ENCODE results near the gene DNAH17. TPM values are rescaled to one million over a fixed set of nuclear protein-coding genes. Genes with fewer than 3 reads are reported as not detected.

DNAH17 gene
- total RNA-seq, 1 experiment from 2014 or later = 0.13 TPM

DNA sequence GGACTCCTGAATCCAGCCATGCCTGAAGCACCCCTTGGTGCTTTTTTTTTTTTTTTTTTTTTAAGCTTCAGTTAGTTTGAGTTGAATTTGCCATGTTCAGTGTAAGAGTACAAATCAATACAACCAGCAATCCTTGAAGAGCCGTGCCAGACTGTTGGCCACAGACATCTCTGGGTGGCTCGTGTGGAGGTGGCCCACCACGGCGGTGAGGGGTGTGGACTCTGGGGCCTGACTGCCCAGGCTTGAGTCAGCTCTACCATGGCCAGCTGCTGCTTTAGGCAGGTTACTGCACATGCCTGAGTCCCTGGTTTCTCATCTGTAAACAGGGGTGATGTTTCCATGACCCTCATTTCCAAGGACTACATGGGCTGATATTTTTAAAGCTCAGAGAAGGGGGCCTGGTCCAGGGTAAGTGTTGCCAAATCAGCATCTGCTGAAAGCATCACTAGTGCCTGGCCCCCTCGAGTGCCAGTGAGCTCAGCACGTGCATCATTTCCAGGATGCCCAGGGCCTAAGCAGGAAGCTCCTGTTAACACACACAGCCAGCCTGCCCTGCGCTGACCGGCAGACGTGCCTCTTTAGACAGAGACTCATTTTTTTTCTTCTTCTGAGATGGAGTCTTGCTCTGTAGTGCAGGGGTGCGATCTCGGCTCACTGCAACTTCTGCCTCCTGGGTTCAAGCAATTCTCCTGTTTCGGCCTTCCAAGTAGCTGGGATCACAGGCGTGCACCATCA lies 90.1 kb downstream of the DNAH17 start:
- peaks cover 5 to 11% of the 10 kb centered on the region in 2 experiments; a peak in 3 of 4 replicates for H3K4me1 Mint-ChIP-seq
- no peak overlapping the region for H3K4me2 ChIP-seq (ENCODE audit: insufficient read depth, insufficient read length, low read length)
- H3K18ac ChIP-seq (ENCODE audit: insufficient read length, low read depth, low read length) = no peak overlapping the region
- H3K27me3 Mint-ChIP-seq (ENCODE audit: low read depth) = peaks cover 5% of the 10 kb centered on the region
- no peak overlapping the region for H2BK5ac ChIP-seq (ENCODE audit: insufficient read length, low read length)
- no peak for DNase-seq
- no peak overlapping the region for H4K91ac ChIP-seq (ENCODE audit: insufficient read length, low read depth, low read length)
- H3K4ac ChIP-seq (ENCODE audit: low read depth, low read length) = no peak overlapping the region
- H2BK20ac ChIP-seq (ENCODE audit: low read depth, low read length, poor library complexity, severe bottlenecking) = no peak overlapping the region
- no peak overlapping the region for H4K5ac ChIP-seq (ENCODE audit: insufficient read length, low read depth, low read length)
- H2BK12ac ChIP-seq (ENCODE audit: insufficient read length, low read depth, low read length) = no peak overlapping the region
- H3K27ac ChIP-seq (ENCODE audit: insufficient read length, low read depth, low read length) = no peak overlapping the region
- H3K36me3 Mint-ChIP-seq (ENCODE audit: insufficient read depth in 1 of 3, low read depth in 3 of 3) = peaks cover 0 to 4% (median 0%) of the 10 kb centered on the region in 3 experiments; a peak in 4 of 7 replicates
- H3K27ac Mint-ChIP-seq = no peak overlapping the region
- H2AFZ ChIP-seq (ENCODE audit: low read length) = no peak overlapping the region
- no peaks in the 10 kb centered on the region for H3K79me2 ChIP-seq (ENCODE audit: insufficient read depth, low read length)
- H2BK120ac ChIP-seq (ENCODE audit: low read depth, low read length, poor library complexity, severe bottlenecking) = no peak overlapping the region
- H3K79me1 ChIP-seq (ENCODE audit: insufficient read depth, low read depth, low read length, poor library complexity, severe bottlenecking) = no peaks in the 10 kb centered on the region
- no peaks in the 10 kb centered on the region for H3K9me3 ChIP-seq (ENCODE audit: control insufficient read depth, low read depth, low read length)
- no peak overlapping the region for H4K8ac ChIP-seq (replicated peaks; ENCODE audit: insufficient read length, low read depth, low read length)
- H3K9ac ChIP-seq (ENCODE audit: extremely low read depth, insufficient read length, low read length) = no peak overlapping the region
- no peaks in the 10 kb centered on the region for H3K27me3 ChIP-seq (ENCODE audit: insufficient read depth, low read length)
- no peaks in the 10 kb centered on the region for H4K20me1 ChIP-seq (ENCODE audit: control insufficient read depth, insufficient read depth, insufficient read length)
- WGBS (ENCODE audit: extremely low coverage, insufficient read length, low lambda C conversion rate) = no CpG with 5 or more reads among the region's 13 CpGs
- H3K9me3 Mint-ChIP-seq = no peaks in the 10 kb centered on the region
- H3K56ac ChIP-seq (ENCODE audit: insufficient read length, low read depth, low read length) = no peak overlapping the region
- H2AK5ac ChIP-seq (ENCODE audit: insufficient read length, low read length) = no peak overlapping the region
- H3K23ac ChIP-seq (ENCODE audit: insufficient read length, low read depth, low read length) = no peak overlapping the region
- no peak overlapping the region for H2BK15ac ChIP-seq (ENCODE audit: low read depth, low read length)
- H3T11ph ChIP-seq (ENCODE audit: low read length) = no peak overlapping the region
- H3K4me3 Mint-ChIP-seq = no peak overlapping the region; a peak in 2 of 5 replicates
- TF ChIP-seq, protein P1, sequence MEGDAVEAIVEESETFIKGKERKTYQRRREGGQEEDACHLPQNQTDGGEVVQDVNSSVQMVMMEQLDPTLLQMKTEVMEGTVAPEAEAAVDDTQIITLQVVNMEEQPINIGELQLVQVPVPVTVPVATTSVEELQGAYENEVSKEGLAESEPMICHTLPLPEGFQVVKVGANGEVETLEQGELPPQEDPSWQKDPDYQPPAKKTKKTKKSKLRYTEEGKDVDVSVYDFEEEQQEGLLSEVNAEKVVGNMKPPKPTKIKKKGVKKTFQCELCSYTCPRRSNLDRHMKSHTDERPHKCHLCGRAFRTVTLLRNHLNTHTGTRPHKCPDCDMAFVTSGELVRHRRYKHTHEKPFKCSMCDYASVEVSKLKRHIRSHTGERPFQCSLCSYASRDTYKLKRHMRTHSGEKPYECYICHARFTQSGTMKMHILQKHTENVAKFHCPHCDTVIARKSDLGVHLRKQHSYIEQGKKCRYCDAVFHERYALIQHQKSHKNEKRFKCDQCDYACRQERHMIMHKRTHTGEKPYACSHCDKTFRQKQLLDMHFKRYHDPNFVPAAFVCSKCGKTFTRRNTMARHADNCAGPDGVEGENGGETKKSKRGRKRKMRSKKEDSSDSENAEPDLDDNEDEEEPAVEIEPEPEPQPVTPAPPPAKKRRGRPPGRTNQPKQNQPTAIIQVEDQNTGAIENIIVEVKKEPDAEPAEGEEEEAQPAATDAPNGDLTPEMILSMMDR (conservative IDR thresholded peaks at IDR 0.05) = no peak
- peaks cover 10% of the 10 kb centered on the region for H3K23me2 ChIP-seq (ENCODE audit: insufficient read length, low read depth, low read length, poor library complexity, severe bottlenecking)
- no peak overlapping the region for H3K14ac ChIP-seq (ENCODE audit: insufficient read depth, low read length)
- no peaks in the 10 kb centered on the region for H3K4me1 ChIP-seq (ENCODE audit: insufficient read depth, low read length)

All from H9 (cell line).